ENCODE data around the gene ALDH16A1. TPM values are rescaled to one million over a fixed set of nuclear protein-coding genes. Genes with fewer than 3 reads are reported as not detected.
A peak's percentile ranks its signal among the peaks of the same experiment; 100 is the strongest.
"Not testable (repeated sequence)": the region's sequence is repeated elsewhere in the genome, so short reads cannot be mapped to it uniquely, and the experiment has no call there.

The ALDH16A1 gene
- total RNA-seq, 1 donor from 2014 or later: 24.4 TPM

- peaks cover 15% of the 10 kb centered on the region for H3K27me3 Mint-ChIP-seq (ENCODE audit: low read depth)
- no peak overlapping the region for H3K4me3 Mint-ChIP-seq
- H3K4me1 Mint-ChIP-seq: peaks cover 1% of the 10 kb centered on the region
- H3K36me3 Mint-ChIP-seq: peaks cover 6% of the 10 kb centered on the region
- H3K9me3 Mint-ChIP-seq: no peaks in the 10 kb centered on the region
- TF ChIP-seq CTCF (IDR thresholded peaks at IDR 0.05; ENCODE audit: unreplicated experiment): no peak
- H3K27ac Mint-ChIP-seq: no peak overlapping the region
- DNase-seq (ENCODE audit: low spot score in 2 of 2, unreplicated experiment in 2 of 2): no peak
Measured at GRCh38 chr19:49470615-49470978, 17.6 kb downstream of the ALDH16A1 start.

GRCh38 chr19:49472936-49473335, 19.9 kb downstream of the ALDH16A1 start:
- no peaks in the 10 kb centered on the region for H3K9me3 Mint-ChIP-seq
- no peak for TF ChIP-seq CTCF (IDR thresholded peaks at IDR 0.05; ENCODE audit: unreplicated experiment)
- no peak overlapping the region for H3K27ac Mint-ChIP-seq
- DNase-seq (ENCODE audit: low spot score in 2 of 2, unreplicated experiment in 2 of 2): no peak
- H3K27me3 Mint-ChIP-seq (ENCODE audit: low read depth): peaks cover 24% of the 10 kb centered on the region
- H3K36me3 Mint-ChIP-seq: peaks cover 6% of the 10 kb centered on the region
- H3K4me3 Mint-ChIP-seq: no peak overlapping the region
- H3K4me1 Mint-ChIP-seq: peaks cover 1% of the 10 kb centered on the region

DNA sequence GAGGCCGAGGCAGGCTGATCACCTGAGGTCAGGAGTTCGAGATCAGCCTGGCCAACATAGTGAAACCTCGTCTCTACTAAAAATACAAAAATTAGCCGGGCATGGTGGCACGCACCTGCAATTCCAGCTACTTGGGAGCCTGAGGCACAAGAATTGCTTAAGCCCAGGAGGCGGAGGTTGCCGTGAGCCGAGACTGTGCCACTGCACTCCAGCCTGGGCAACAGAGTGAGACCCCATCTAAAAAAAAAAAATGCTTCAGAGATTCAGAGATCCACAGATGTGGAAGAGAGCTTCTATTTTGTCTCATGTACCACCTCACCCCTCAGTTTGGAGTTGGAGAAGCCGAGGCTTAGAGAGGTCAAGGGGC, 20.5 kb downstream of the ALDH16A1 start:
- Mint-ChIP-seq H3K27me3 (ENCODE audit: low read depth) (peaks cover 24% of the 10 kb centered on the region), H3K4me3 (peak overlapping the region; percentile 66)
- not testable (repeated sequence) for H3K4me1 Mint-ChIP-seq; H3K9me3 Mint-ChIP-seq; H3K27ac Mint-ChIP-seq; DNase-seq (ENCODE audit: low spot score in 2 of 2, unreplicated experiment in 2 of 2); H3K36me3 Mint-ChIP-seq

- Mint-ChIP-seq H3K9me3 (no peaks in the 10 kb centered on the region), H3K4me3 (peak within 1 kb of the TSS; percentile 66), H3K36me3 (peaks cover 3% of the 10 kb centered on the region), H3K27ac (no peak within 1 kb of the TSS), H3K4me1 (peaks cover 4% of the 10 kb centered on the region), H3K27me3 (ENCODE audit: low read depth) (peaks cover 24% of the 10 kb centered on the region)
- peak; percentile 60 to 83 for DNase-seq (ENCODE audit: low spot score in 2 of 2, unreplicated experiment in 2 of 2)
- peak; percentile 99 for TF ChIP-seq CTCF (IDR thresholded peaks at IDR 0.05; ENCODE audit: unreplicated experiment)
Measured at GRCh38 chr19:49473868-49474541, 21.0 kb downstream of the ALDH16A1 start, which contains the start of gene FLT3LG. Gene FLT3LG, plus strand, starts transcription at chr19:49474215. Its CDS starts 425 bp downstream, at chr19:49474640.

GRCh38 chr19:49474542-49474924, 21.5 kb downstream of the ALDH16A1 start:
- no peaks in the 10 kb centered on the region for H3K9me3 Mint-ChIP-seq
- DNase-seq (ENCODE audit: low spot score in 2 of 2, unreplicated experiment in 2 of 2): no peak
- peaks cover 2% of the 10 kb centered on the region for H3K36me3 Mint-ChIP-seq
- peaks cover 24% of the 10 kb centered on the region for H3K27me3 Mint-ChIP-seq (ENCODE audit: low read depth)
- TF ChIP-seq CTCF (IDR thresholded peaks at IDR 0.05; ENCODE audit: unreplicated experiment): no peak
- no peak overlapping the region for H3K27ac Mint-ChIP-seq
- peak overlapping the region; percentile 66 for H3K4me3 Mint-ChIP-seq
- H3K4me1 Mint-ChIP-seq: peaks cover 4% of the 10 kb centered on the region

- peaks cover 24% of the 10 kb centered on the region for H3K27me3 Mint-ChIP-seq (ENCODE audit: low read depth)
- H3K4me3 Mint-ChIP-seq: peak overlapping the region; percentile 66
- TF ChIP-seq CTCF (IDR thresholded peaks at IDR 0.05; ENCODE audit: unreplicated experiment): no peak
- H3K4me1 Mint-ChIP-seq: peaks cover 4% of the 10 kb centered on the region
- DNase-seq (ENCODE audit: low spot score in 2 of 2, unreplicated experiment in 2 of 2): no peak
- H3K36me3 Mint-ChIP-seq: peaks cover 2% of the 10 kb centered on the region
- no peaks in the 10 kb centered on the region for H3K9me3 Mint-ChIP-seq
- no peak overlapping the region for H3K27ac Mint-ChIP-seq
Measured at GRCh38 chr19:49475191-49475917, 22.3 kb downstream of the ALDH16A1 start.

Data from mesothelial cell of epicardium (in vitro differentiated cells).